Thyroid gland (tissue), 4 donors: ENCODE measurements around the gene FRMD4A.

Experiments used
- POLR2A ChIP-seq, 2 donors: fragments of 450-650 bp; IDR thresholded peaks; one replicate each; pipeline ENCODE4 v1.6.1; 2017; ENCODE audit warnings: antibody characterized with exemption in 2 of 2, mild to moderate bottlenecking in 2 of 2, moderate library complexity in 1 of 2
- TF ChIP-seq, protein P1 (sequence below), 6 experiments: fragments of 200-600 bp in 3 of 6; fragments of 450-650 bp in 3 of 6; sonication (generic) in 3 of 6; IDR thresholded peaks; one replicate each; pipeline ENCODE4 v1.5.1; 2016 to 2019; ENCODE audit warnings: antibody characterized with exemption in 6 of 6, mild to moderate bottlenecking in 2 of 6, inconsistent platforms in 1 of 6, moderate library complexity in 1 of 6

GRCh38 chr10:13716081-13717071 lies 614.3 kb downstream of the FRMD4A start:
- TF ChIP-seq, protein P1, sequence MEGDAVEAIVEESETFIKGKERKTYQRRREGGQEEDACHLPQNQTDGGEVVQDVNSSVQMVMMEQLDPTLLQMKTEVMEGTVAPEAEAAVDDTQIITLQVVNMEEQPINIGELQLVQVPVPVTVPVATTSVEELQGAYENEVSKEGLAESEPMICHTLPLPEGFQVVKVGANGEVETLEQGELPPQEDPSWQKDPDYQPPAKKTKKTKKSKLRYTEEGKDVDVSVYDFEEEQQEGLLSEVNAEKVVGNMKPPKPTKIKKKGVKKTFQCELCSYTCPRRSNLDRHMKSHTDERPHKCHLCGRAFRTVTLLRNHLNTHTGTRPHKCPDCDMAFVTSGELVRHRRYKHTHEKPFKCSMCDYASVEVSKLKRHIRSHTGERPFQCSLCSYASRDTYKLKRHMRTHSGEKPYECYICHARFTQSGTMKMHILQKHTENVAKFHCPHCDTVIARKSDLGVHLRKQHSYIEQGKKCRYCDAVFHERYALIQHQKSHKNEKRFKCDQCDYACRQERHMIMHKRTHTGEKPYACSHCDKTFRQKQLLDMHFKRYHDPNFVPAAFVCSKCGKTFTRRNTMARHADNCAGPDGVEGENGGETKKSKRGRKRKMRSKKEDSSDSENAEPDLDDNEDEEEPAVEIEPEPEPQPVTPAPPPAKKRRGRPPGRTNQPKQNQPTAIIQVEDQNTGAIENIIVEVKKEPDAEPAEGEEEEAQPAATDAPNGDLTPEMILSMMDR (IDR thresholded peaks at IDR 0.05), result no peak
- TF ChIP-seq POLR2A (IDR thresholded peaks at IDR 0.05), result no peak
